HEK293 (cell line): ENCODE measurements around the gene CRTC3.

Experiments used
- FEZF1 ChIP-seq: fragments of 450-650 bp; formaldehyde crosslinking; IDR thresholded peaks from 2 replicates; pipeline ENCODE4 v1.5.1; 2016; ENCODE audit warnings: missing biosample characterization, missing genetic modification characterization
- GLIS1 ChIP-seq: fragments of 450-650 bp; formaldehyde crosslinking; IDR thresholded peaks from 2 replicates; pipeline ENCODE4 v1.5.1; 2016; ENCODE audit warnings: missing biosample characterization, missing genetic modification characterization
- GLIS2 ChIP-seq: fragments of 450-650 bp; formaldehyde crosslinking; IDR thresholded peaks from 2 replicates; pipeline ENCODE4 v1.5.1; 2016; ENCODE audit warnings: missing biosample characterization, missing genetic modification characterization
- HIC1 ChIP-seq: fragments of 450-650 bp; formaldehyde crosslinking; IDR thresholded peaks from 2 replicates; pipeline ENCODE4 v1.5.1; 2016; ENCODE audit warnings: missing biosample characterization, missing genetic modification characterization
- KLF1 ChIP-seq: fragments of 450-650 bp; formaldehyde crosslinking; IDR thresholded peaks from 2 replicates; pipeline ENCODE4 v1.5.1; 2016; ENCODE audit warnings: missing biosample characterization, missing genetic modification characterization
- KLF8 ChIP-seq: fragments of 450-650 bp; formaldehyde crosslinking; IDR thresholded peaks from 2 replicates; pipeline ENCODE4 v1.5.1; 2016; ENCODE audit warnings: missing biosample characterization, missing genetic modification characterization
- PATZ1 ChIP-seq: fragments of 450-650 bp; formaldehyde crosslinking; IDR thresholded peaks from 2 replicates; pipeline ENCODE4 v1.5.1; 2016; ENCODE audit warnings: missing biosample characterization, missing genetic modification characterization
- PBX3 ChIP-seq: sonication (generic); formaldehyde crosslinking; IDR thresholded peaks from 2 replicates; pipeline ENCODE4 v1.8.1; 2022; ENCODE audit warnings: mild to moderate bottlenecking, moderate library complexity, missing genetic modification reagents
- PRDM10 ChIP-seq: fragments of 450-650 bp; formaldehyde crosslinking; IDR thresholded peaks from 2 replicates; pipeline ENCODE4 v1.5.1; 2016; ENCODE audit warnings: missing biosample characterization, missing genetic modification characterization
- SP2 ChIP-seq: fragments of 450-650 bp; formaldehyde crosslinking; IDR thresholded peaks from 2 replicates; pipeline ENCODE4 v1.5.1; 2016; ENCODE audit warnings: missing biosample characterization, missing genetic modification characterization
- ZBTB11 ChIP-seq: fragments of 450-650 bp; formaldehyde crosslinking; conservative IDR thresholded peaks from 2 replicates; pipeline ENCODE4 v1.5.1; 2016; ENCODE audit warnings: low read depth, missing biosample characterization, missing genetic modification characterization
- ZBTB26 ChIP-seq: fragments of 450-650 bp; formaldehyde crosslinking; optimal IDR thresholded peaks from 2 replicates; pipeline ENCODE3; 2016; ENCODE audit warnings: missing biosample characterization, mild to moderate bottlenecking, missing genetic modification characterization
- ZBTB8A ChIP-seq: fragments of 450-650 bp; formaldehyde crosslinking; IDR thresholded peaks from 2 replicates; pipeline ENCODE4 v1.5.1; 2016; ENCODE audit warnings: missing biosample characterization, missing genetic modification characterization
- ZIC2 ChIP-seq: fragments of 450-650 bp; formaldehyde crosslinking; IDR thresholded peaks from 2 replicates; pipeline ENCODE4 v1.5.1; 2016; ENCODE audit warnings: missing biosample characterization, missing genetic modification characterization
- ZNF18 ChIP-seq: fragments of 450-650 bp; formaldehyde crosslinking; IDR thresholded peaks from 2 replicates; pipeline ENCODE4 v1.5.1; 2016; ENCODE audit warnings: missing biosample characterization, missing genetic modification characterization
- ZNF324 ChIP-seq: fragments of 450-650 bp; formaldehyde crosslinking; IDR thresholded peaks from 2 replicates; pipeline ENCODE4 v1.5.1; 2016; ENCODE audit warnings: missing biosample characterization, missing genetic modification characterization
- ZNF335 ChIP-seq: fragments of 450-650 bp; formaldehyde crosslinking; conservative IDR thresholded peaks from 2 replicates; pipeline ENCODE4 v1.5.1; 2016; ENCODE audit warnings: missing biosample characterization, missing genetic modification characterization
- ZNF501 ChIP-seq: fragments of 450-650 bp; formaldehyde crosslinking; IDR thresholded peaks from 2 replicates; pipeline ENCODE4 v1.5.1; 2016; ENCODE audit warnings: missing biosample characterization, missing genetic modification characterization
- ZNF624 ChIP-seq: fragments of 450-650 bp; formaldehyde crosslinking; IDR thresholded peaks from 2 replicates; pipeline ENCODE4 v1.5.1; 2017; ENCODE audit warnings: missing biosample characterization, missing genetic modification characterization
- ZNF629 ChIP-seq: fragments of 450-650 bp; formaldehyde crosslinking; IDR thresholded peaks from 2 replicates; pipeline ENCODE4 v1.5.1; 2017; ENCODE audit warnings: missing biosample characterization, missing genetic modification characterization
- ZNF76 ChIP-seq: fragments of 450-650 bp; formaldehyde crosslinking; IDR thresholded peaks from 2 replicates; pipeline ENCODE4; 2016; ENCODE audit warnings: low read depth, missing biosample characterization, missing genetic modification characterization, borderline replicate concordance
- ZXDB ChIP-seq: fragments of 450-650 bp; formaldehyde crosslinking; IDR thresholded peaks from 2 replicates; pipeline ENCODE4 v1.5.1; 2016; ENCODE audit warnings: missing biosample characterization, missing genetic modification characterization

The CRTC3 gene

GRCh38 chr15:90665288-90666134 is 135.8 kb downstream of the CRTC3 start (continued):
- TF ChIP-seq ZIC2 (tag by site-specific recombination) (peak; percentile 49), KLF1 (tag by site-specific recombination) (peak; percentile 33; the same call in 1 of the 2 replicates), ZNF501 (0 out of 2 replicates have a peak, but pooled peaks have one; percentile 24), SP2 (peak; percentile 75), ZNF335 (tag by site-specific recombination) (peak; percentile 95), PATZ1 (tag by site-specific recombination) (peak; percentile 65), ZBTB11 (tag by site-specific recombination) (peak; percentile 67), PBX3 (CRISPR knock-in tag) (no peak; the same call in 1 of the 2 replicates), ZXDB (peak; percentile 40; the same call in 1 of the 2 replicates), PRDM10 (tag by site-specific recombination) (peak; percentile 89), ZNF76 (tag by site-specific recombination) (peak; percentile 20; the same call in 1 of the 2 replicates), ZBTB26 (tag by site-specific recombination) (peak; percentile 59), GLIS1 (tag by site-specific recombination) (peak; percentile 88), ZNF624 (no peak), ZNF324 (0 out of 2 replicates have a peak, but pooled peaks have one; percentile 11), ZNF18 (tag by site-specific recombination) (0 out of 2 replicates have a peak, but pooled peaks have one; percentile 13), GLIS2 (tag by site-specific recombination) (peak; percentile 88; the same call in 1 of the 2 replicates), ZBTB8A (tag by site-specific recombination) (peak; percentile 85), HIC1 (0 out of 2 replicates have a peak, but pooled peaks have one; percentile 39), ZNF629 (tag by site-specific recombination) (no peak), KLF8 (tag by site-specific recombination) (peak; percentile 43; the same call in 1 of the 2 replicates), FEZF1 (tag by site-specific recombination) (0 out of 2 replicates have a peak, but pooled peaks have one; percentile 9)
